Hippocampal formation (tissue), 2 donors: ENCODE results near the gene SULT1A2.
"Not testable (repeated sequence)": the region's sequence is repeated elsewhere in the genome, so short reads cannot be mapped to it uniquely, and the experiment has no call there.

Experiments
- DNase-seq, 2 donors: peaks; one replicate each; lab custom pipeline; 2025; lab: John Stamatoyannopoulos, UW

SULT1A2 gene

GRCh38 chr16:28558456-28558855 lies 38.4 kb downstream of the SULT1A2 start:
- DNase-seq = no peak

- DNase-seq = no peak
Measured at GRCh38 chr16:28556914-28557320, 39.9 kb downstream of the SULT1A2 start.

- no peak for DNase-seq
Measured at GRCh38 chr16:28555561-28555960, 41.3 kb downstream of the SULT1A2 start.

- no peak for DNase-seq
Measured at GRCh38 chr16:28554634-28555423, 42.0 kb downstream of the SULT1A2 start.

- peak; percentile 86 to 92 for DNase-seq
Measured at GRCh38 chr16:28553776-28554633, 42.8 kb downstream of the SULT1A2 start, which contains the start of gene SGF29. Gene SGF29 (plus strand): TSS chr16:28553920. CDS start chr16:28581070, 27,150 bp downstream.

- DNase-seq = no peak
Measured at GRCh38 chr16:28549301-28549899, 47.5 kb downstream of the SULT1A2 start.

GRCh38 chr16:28548306-28548802 lies 48.5 kb downstream of the SULT1A2 start:
- no peak for DNase-seq

GRCh38 chr16:28546626-28547025 lies 50.2 kb downstream of the SULT1A2 start:
- DNase-seq = no peak

- not testable (repeated sequence) for DNase-seq
Measured at GRCh38 chr16:28545964-28546363, 50.9 kb downstream of the SULT1A2 start.

- no peak for DNase-seq
Measured at GRCh38 chr16:28544998-28545397, 51.9 kb downstream of the SULT1A2 start.

- DNase-seq = peak; percentile 5 to 12
Measured at GRCh38 chr16:28543072-28543471, 53.8 kb downstream of the SULT1A2 start.

GRCh38 chr16:28542646-28543045 lies 54.2 kb downstream of the SULT1A2 start:
- no peak for DNase-seq
